Activated naive CD8-positive, alpha-beta T cell treated with anti-CD3 and anti-CD28 coated beads, Interleukin-2, amount 50 U/mL, for 24 hours (primary cell): Measurements from ENCODE around the gene CHST11.

ENCODE experiments used
- ATAC-seq: fragments of 150-1000 bp; cut with Tn5 transposase; one replicate; pipeline ENCODE4 v1.10.0; 2021
- DNase-seq: peaks from one replicate; pipeline ENCODE4 v3.0.0; 2021
- H3K27ac Mint-ChIP-seq: one replicate; pipeline ENCODE4 v1.8.0; 2021; ENCODE audit warnings: mild to moderate bottlenecking, mixed read lengths
- H3K27me3 Mint-ChIP-seq: one replicate; pipeline ENCODE4 v1.8.0; 2021; ENCODE audit warnings: mixed read lengths
- H3K36me3 Mint-ChIP-seq: one replicate; pipeline ENCODE4 v1.8.0; 2021; ENCODE audit warnings: low read depth, mixed read lengths
- H3K4me1 Mint-ChIP-seq: one replicate; pipeline ENCODE4 v1.8.0; 2021; ENCODE audit warnings: mixed read lengths
- H3K4me3 Mint-ChIP-seq: one replicate; pipeline ENCODE4 v1.8.0; 2021; ENCODE audit warnings: mild to moderate bottlenecking, moderate library complexity, mixed read lengths
- H3K9me3 Mint-ChIP-seq: one replicate; pipeline ENCODE4 v1.8.0; 2021; ENCODE audit warnings: mixed read lengths

CHST11 gene

DNA sequence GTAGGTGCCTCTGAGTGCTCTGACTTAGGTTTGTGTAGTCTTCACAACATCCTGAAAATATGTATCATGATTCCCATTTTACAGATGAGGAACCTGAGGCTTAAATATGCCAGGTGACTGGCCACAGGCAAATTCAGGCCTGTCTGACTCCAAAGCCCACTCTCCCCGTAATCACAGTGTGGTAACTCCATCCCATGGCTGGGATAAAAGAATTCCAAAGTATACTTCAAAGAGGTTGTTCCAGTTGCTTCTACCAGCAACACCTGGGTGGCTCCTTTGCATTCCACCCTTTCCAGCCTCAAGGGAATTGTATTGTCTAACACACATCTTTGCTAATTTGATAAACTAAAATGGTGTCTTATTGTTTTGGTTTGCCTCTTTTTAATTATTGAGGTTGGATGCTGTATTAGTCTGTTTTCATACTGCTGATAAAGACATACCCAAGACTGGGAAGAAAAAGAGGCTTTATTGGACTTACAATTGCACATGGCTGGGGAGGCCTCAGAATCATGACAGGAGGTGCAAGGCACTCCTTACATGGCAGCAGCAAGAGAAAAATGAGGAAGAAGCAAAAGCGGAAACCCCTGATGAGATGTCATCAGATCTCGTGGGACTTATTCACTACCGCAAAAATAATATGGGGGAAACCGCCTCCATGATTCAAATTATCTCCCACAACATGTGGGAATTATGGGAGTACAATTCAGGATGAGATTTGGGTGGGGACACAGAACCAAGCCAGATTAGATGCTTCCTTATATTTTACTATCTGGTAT lies 9.9 kb upstream of the CHST11 start:
- no peak overlapping the region for H3K4me3 Mint-ChIP-seq
- no peaks in the 10 kb centered on the region for H3K27me3 Mint-ChIP-seq
- no peaks in the 10 kb centered on the region for H3K36me3 Mint-ChIP-seq
- DNase-seq (no peak), ATAC-seq (no peak)
- H3K4me1 Mint-ChIP-seq = no peaks in the 10 kb centered on the region
- no peak overlapping the region for H3K27ac Mint-ChIP-seq
- no peaks in the 10 kb centered on the region for H3K9me3 Mint-ChIP-seq

GRCh38 chr12:104448031-104448430 lies 8.7 kb upstream of the CHST11 start:
- ATAC-seq (no peak), DNase-seq (no peak)
- Mint-ChIP-seq H3K4me3 (no peak overlapping the region), H3K9me3 (no peaks in the 10 kb centered on the region), H3K36me3 (no peaks in the 10 kb centered on the region), H3K4me1 (no peaks in the 10 kb centered on the region), H3K27me3 (no peaks in the 10 kb centered on the region), H3K27ac (no peak overlapping the region)

GRCh38 chr12:104448451-104448850 lies 8.3 kb upstream of the CHST11 start:
- ATAC-seq = no peak
- Mint-ChIP-seq H3K27ac (no peak overlapping the region), H3K4me3 (no peak overlapping the region), H3K9me3 (no peaks in the 10 kb centered on the region), H3K27me3 (peaks cover 1% of the 10 kb centered on the region), H3K4me1 (no peaks in the 10 kb centered on the region), H3K36me3 (no peaks in the 10 kb centered on the region)
- no peak for DNase-seq

GRCh38 chr12:104450700-104451099 lies 6.0 kb upstream of the CHST11 start:
- Mint-ChIP-seq H3K4me3 (no peak overlapping the region), H3K9me3 (no peaks in the 10 kb centered on the region)

DNA sequence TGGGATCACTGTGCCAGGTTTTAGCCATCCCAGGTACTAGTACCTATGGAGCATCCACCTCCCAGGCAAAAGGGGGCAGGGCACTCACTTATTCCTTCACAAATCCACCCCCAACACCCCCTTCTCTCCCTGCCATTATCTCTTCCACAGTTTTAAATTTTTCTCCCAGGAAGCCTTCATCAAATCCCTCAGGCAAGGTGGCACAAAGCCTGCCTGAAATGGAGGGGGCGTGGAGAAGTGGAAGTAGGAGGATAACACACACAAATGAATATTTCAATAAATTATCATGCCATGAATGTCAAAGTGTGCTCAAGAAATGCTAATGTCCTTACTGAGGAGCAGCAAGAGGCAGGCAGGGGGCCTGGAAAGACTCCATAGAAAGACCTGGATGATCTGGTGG lies 4.7 kb upstream of the CHST11 start:
- no peak for DNase-seq
- Mint-ChIP-seq H3K27ac (no peak overlapping the region), H3K9me3 (no peaks in the 10 kb centered on the region), H3K36me3 (peaks cover 1% of the 10 kb centered on the region), H3K27me3 (peaks cover 4% of the 10 kb centered on the region), H3K4me3 (no peak overlapping the region), H3K4me1 (peaks cover 17% of the 10 kb centered on the region)
- ATAC-seq = no peak

More at GRCh38 chr12:104450700-104451099, 6.0 kb upstream of the CHST11 start:
- Mint-ChIP-seq H3K27ac (no peak overlapping the region), H3K36me3 (no peaks in the 10 kb centered on the region), H3K4me1 (peaks cover 7% of the 10 kb centered on the region), H3K27me3 (peaks cover 1% of the 10 kb centered on the region)
- no peak for ATAC-seq
- DNase-seq = no peak

DNA sequence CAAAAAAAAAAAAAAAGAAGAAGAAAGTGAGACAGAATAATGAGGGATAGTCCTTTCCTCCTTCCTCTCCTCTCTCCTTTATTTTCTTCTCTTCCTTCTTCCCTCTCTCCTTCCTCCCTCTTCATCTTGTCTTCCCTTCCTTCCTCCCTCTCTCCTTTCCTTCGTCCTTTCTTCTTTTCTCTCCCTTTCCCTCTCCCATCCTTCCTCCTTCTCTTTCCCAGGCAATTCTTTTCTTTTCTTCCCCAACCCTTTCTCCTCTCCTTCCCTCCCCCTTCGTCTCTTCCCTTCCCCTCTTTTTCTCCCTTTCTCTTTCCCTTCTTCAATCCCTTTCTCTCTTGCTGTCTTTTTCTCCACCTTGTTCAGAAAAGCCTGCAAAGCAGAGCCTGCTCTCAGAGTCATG lies 3.6 kb upstream of the CHST11 start:
- H3K4me1 Mint-ChIP-seq = peaks cover 17% of the 10 kb centered on the region
- peaks cover 4% of the 10 kb centered on the region for H3K27me3 Mint-ChIP-seq
- no peak overlapping the region for H3K27ac Mint-ChIP-seq
- H3K4me3 Mint-ChIP-seq = no peak overlapping the region
- H3K36me3 Mint-ChIP-seq = peaks cover 1% of the 10 kb centered on the region
- ATAC-seq = no peak
- H3K9me3 Mint-ChIP-seq = no peaks in the 10 kb centered on the region
- no peak for DNase-seq

- Mint-ChIP-seq H3K27me3 (peaks cover 4% of the 10 kb centered on the region), H3K4me3 (no peak overlapping the region), H3K27ac (no peak overlapping the region), H3K4me1 (peaks cover 28% of the 10 kb centered on the region), H3K36me3 (peaks cover 1% of the 10 kb centered on the region), H3K9me3 (no peaks in the 10 kb centered on the region)
- ATAC-seq (no peak), DNase-seq (no peak)
Observed at GRCh38 chr12:104454997-104455396, 1.8 kb upstream of the CHST11 start.

DNA sequence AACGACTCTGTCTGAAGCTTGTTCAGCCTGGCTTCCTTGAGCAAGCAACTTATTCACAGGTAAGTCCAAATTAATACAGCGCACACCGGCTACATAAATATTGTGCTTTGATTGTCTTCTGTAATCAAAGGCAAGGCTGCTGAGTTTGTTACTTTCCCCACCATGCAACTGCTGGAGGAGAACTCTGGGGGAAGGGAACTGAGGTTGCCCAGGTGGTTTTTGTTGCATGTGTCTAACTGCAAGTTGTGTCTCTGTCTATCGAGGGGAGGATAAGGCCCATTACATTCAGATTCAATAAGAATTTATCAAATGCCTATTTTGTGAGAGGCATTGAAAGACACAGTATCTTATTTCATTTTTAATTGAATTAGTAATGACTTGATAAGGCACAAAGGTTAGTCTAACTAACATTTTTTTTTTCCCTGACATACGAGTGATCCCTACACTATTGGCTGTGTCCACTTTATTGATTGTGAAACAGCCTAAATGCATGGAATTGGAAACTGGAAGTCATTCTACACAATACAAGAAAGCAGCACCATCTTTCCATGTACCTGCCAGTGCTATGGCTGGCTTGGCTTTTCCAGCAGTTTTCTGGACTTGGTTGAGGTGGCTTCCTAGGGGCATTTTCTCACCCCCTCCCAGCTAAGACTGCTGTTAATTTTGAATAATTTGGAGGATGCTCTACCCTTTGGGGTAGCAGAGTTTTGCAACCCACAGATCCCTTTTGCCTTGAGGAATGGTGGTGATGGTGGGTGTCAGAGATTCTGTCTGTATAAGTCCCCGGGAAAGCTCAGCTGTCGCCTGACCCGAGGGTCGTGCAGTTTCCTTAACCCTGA lies 951 bp upstream of the CHST11 start:
- peak overlapping the region; percentile 92 for H3K27ac Mint-ChIP-seq
- no peak for ATAC-seq
- peaks cover 36% of the 10 kb centered on the region for H3K4me1 Mint-ChIP-seq
- H3K4me3 Mint-ChIP-seq = peak overlapping the region; percentile 95
- peaks cover 1% of the 10 kb centered on the region for H3K36me3 Mint-ChIP-seq
- H3K9me3 Mint-ChIP-seq = no peaks in the 10 kb centered on the region
- DNase-seq = no peak
- peaks cover 4% of the 10 kb centered on the region for H3K27me3 Mint-ChIP-seq

- peak; percentile 61 for DNase-seq
- H3K4me3 Mint-ChIP-seq = peak overlapping the region; percentile 95
- H3K27me3 Mint-ChIP-seq = peaks cover 4% of the 10 kb centered on the region
- peak overlapping the region; percentile 92 for H3K27ac Mint-ChIP-seq
- H3K4me1 Mint-ChIP-seq = peaks cover 49% of the 10 kb centered on the region
- H3K9me3 Mint-ChIP-seq = no peaks in the 10 kb centered on the region
- peaks cover 1% of the 10 kb centered on the region for H3K36me3 Mint-ChIP-seq
- ATAC-seq = peak; percentile 38
Observed at GRCh38 chr12:104456950-104457745, 400 bp downstream of the CHST11 start.

GRCh38 chr12:104457746-104458693 lies 1.3 kb downstream of the CHST11 start:
- H3K27ac Mint-ChIP-seq = peak overlapping the region; percentile 92
- peaks cover 4% of the 10 kb centered on the region for H3K27me3 Mint-ChIP-seq
- H3K36me3 Mint-ChIP-seq = peaks cover 1% of the 10 kb centered on the region
- DNase-seq = peak; percentile 56
- H3K9me3 Mint-ChIP-seq = no peaks in the 10 kb centered on the region
- peak overlapping the region; percentile 95 for H3K4me3 Mint-ChIP-seq
- ATAC-seq = peak; percentile 8
- H3K4me1 Mint-ChIP-seq = peaks cover 57% of the 10 kb centered on the region

DNA sequence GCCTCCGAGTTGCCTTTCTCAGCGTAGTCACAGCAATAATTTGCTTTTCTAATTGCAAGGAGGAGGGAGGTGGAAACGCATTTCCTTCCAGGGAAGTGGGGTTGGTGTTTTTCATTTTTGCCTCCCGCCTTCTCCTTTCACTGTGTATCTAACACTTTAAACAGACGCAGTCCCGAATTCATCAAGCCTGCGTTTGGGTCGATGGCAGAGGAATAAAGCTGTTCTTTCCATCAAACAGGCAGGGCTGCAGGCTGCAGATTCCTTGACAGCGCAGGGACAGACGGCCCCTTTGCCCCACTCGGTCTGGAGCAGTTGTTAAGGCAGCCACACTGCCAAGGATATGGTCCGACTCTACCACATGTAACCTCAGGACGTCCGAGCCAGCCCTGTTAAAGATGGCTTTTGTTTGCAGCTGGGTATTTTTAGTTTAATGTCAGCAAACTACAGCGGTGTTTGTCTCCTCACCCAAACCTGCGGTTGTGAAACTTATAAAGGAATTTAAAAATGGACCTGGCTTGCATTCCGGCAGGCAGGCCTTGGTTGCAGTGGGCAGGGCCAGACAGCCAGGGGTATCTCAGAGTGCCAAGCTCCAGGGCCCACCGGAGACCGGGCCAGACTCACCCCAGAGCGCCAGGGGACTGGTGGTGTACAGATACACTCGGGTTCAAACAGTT lies 2.1 kb downstream of the CHST11 start:
- DNase-seq = no peak
- Mint-ChIP-seq H3K4me1 (peaks cover 65% of the 10 kb centered on the region), H3K27ac (peak overlapping the region; percentile 83), H3K9me3 (no peaks in the 10 kb centered on the region), H3K4me3 (peak overlapping the region; percentile 95), H3K27me3 (peaks cover 2% of the 10 kb centered on the region), H3K36me3 (peaks cover 6% of the 10 kb centered on the region)
- no peak for ATAC-seq

GRCh38 chr12:104459368-104459909 lies 2.7 kb downstream of the CHST11 start:
- H3K36me3 Mint-ChIP-seq = peaks cover 7% of the 10 kb centered on the region
- DNase-seq (no peak), ATAC-seq (no peak)
- no peaks in the 10 kb centered on the region for H3K9me3 Mint-ChIP-seq
- peaks cover 2% of the 10 kb centered on the region for H3K27me3 Mint-ChIP-seq
- peaks cover 70% of the 10 kb centered on the region for H3K4me1 Mint-ChIP-seq
- peak overlapping the region; percentile 95 for H3K4me3 Mint-ChIP-seq
- H3K27ac Mint-ChIP-seq = peak overlapping the region; percentile 83
